Parathyroid adenoma (tissue), 2 donors: ENCODE data around the gene MYADML2.
"Not testable (repeated sequence)": the region's sequence is repeated elsewhere in the genome, so short reads cannot be mapped to it uniquely, and the experiment has no call there.

Experiments
- H2AFZ ChIP-seq: fragments of 300-600 bp; sonication (generic); one replicate; pipeline ENCODE4 v1.7.0; 2017; ENCODE audit warnings: antibody characterized with exemption, mild to moderate bottlenecking
- H3K27ac ChIP-seq: fragments of 300-600 bp; sonication (generic); one replicate; pipeline ENCODE4 v1.7.0; 2017
- H3K27me3 ChIP-seq: fragments of 300-600 bp; sonication (generic); one replicate; pipeline ENCODE4 v1.7.0; 2017; ENCODE audit warnings: low read length; ENCODE audit not compliant: control insufficient read depth, insufficient read depth
- H3K36me3 ChIP-seq: fragments of 300-600 bp; sonication (generic); one replicate; pipeline ENCODE4 v1.7.0; 2017; ENCODE audit warnings: low read length; ENCODE audit not compliant: control insufficient read depth, insufficient read depth
- H3K4me1 ChIP-seq: fragments of 300-600 bp; sonication (generic); one replicate; pipeline ENCODE4 v1.7.0; 2017; ENCODE audit warnings: control low read depth
- H3K4me2 ChIP-seq: fragments of 300-600 bp; sonication (generic); one replicate; pipeline ENCODE4 v1.7.0; 2017; ENCODE audit warnings: low read length
- H3K4me3 ChIP-seq: fragments of 300-600 bp; sonication (generic); one replicate; pipeline ENCODE4 v1.7.0; 2017; ENCODE audit warnings: low read depth, low read length
- H3K79me2 ChIP-seq: fragments of 300-600 bp; sonication (generic); one replicate; pipeline ENCODE4 v1.7.0; 2017; ENCODE audit warnings: control low read depth
- H3K9ac ChIP-seq: fragments of 300-600 bp; sonication (generic); one replicate; pipeline ENCODE4 v1.7.0; 2017; ENCODE audit warnings: mild to moderate bottlenecking
- H3K9me3 ChIP-seq: fragments of 300-600 bp; sonication (generic); one replicate; pipeline ENCODE4 v1.7.0; 2017; ENCODE audit warnings: low read length; ENCODE audit not compliant: control insufficient read depth
- CTCF ChIP-seq: fragments of 300-600 bp; sonication (generic); IDR thresholded peaks from one replicate; pipeline ENCODE4 v1.7.0; 2017; ENCODE audit warnings: antibody characterized with exemption, mild to moderate bottlenecking
- donor health status: primary hyperparathyroidism.

The MYADML2 gene

GRCh38 chr17:81956607-81957589 lies 9.9 kb upstream of the MYADML2 start:
- no peak overlapping the region for H3K27ac ChIP-seq
- H3K27me3 ChIP-seq: no peaks in the 10 kb centered on the region
- no peaks in the 10 kb centered on the region for H3K9me3 ChIP-seq
- H3K79me2 ChIP-seq: no peaks in the 10 kb centered on the region
- no peaks in the 10 kb centered on the region for H3K36me3 ChIP-seq
- TF ChIP-seq CTCF: no peak
- no peak overlapping the region for H3K4me2 ChIP-seq
- no peak overlapping the region for H2AFZ ChIP-seq
- H3K4me1 ChIP-seq: no peaks in the 10 kb centered on the region
- no peak overlapping the region for H3K4me3 ChIP-seq
- H3K9ac ChIP-seq: no peak overlapping the region

GRCh38 chr17:81955756-81956544 lies 8.9 kb upstream of the MYADML2 start:
- Histone ChIP-seq H3K36me3 (no peaks in the 10 kb centered on the region), H3K4me3 (no peak overlapping the region), H3K27ac (no peak overlapping the region), H3K9me3 (no peaks in the 10 kb centered on the region), H3K79me2 (no peaks in the 10 kb centered on the region), H2AFZ (no peak overlapping the region), H3K27me3 (no peaks in the 10 kb centered on the region), H3K9ac (no peak overlapping the region), H3K4me1 (no peaks in the 10 kb centered on the region), H3K4me2 (no peak overlapping the region)
- no peak for TF ChIP-seq CTCF

GRCh38 chr17:81955058-81955681 lies 8.1 kb upstream of the MYADML2 start:
- Histone ChIP-seq H3K9me3 (no peaks in the 10 kb centered on the region), H2AFZ (no peak overlapping the region), H3K36me3 (no peaks in the 10 kb centered on the region), H3K79me2 (no peaks in the 10 kb centered on the region), H3K27ac (no peak overlapping the region), H3K4me1 (no peaks in the 10 kb centered on the region), H3K9ac (no peak overlapping the region), H3K27me3 (no peaks in the 10 kb centered on the region), H3K4me3 (no peak overlapping the region), H3K4me2 (no peak overlapping the region)
- no peak for TF ChIP-seq CTCF

GRCh38 chr17:81954131-81955057 lies 7.4 kb upstream of the MYADML2 start:
- no peak for TF ChIP-seq CTCF
- Histone ChIP-seq H3K36me3 (no peaks in the 10 kb centered on the region), H3K9me3 (no peaks in the 10 kb centered on the region), H3K27me3 (no peaks in the 10 kb centered on the region), H3K9ac (no peak overlapping the region), H3K4me2 (no peak overlapping the region), H3K4me3 (no peak overlapping the region), H3K79me2 (no peaks in the 10 kb centered on the region), H2AFZ (no peak overlapping the region), H3K4me1 (no peaks in the 10 kb centered on the region), H3K27ac (no peak overlapping the region)

- not testable (repeated sequence) for H3K9ac ChIP-seq, H3K4me2 ChIP-seq, H3K36me3 ChIP-seq, H2AFZ ChIP-seq, H3K27ac ChIP-seq, H3K27me3 ChIP-seq, H3K9me3 ChIP-seq, H3K4me3 ChIP-seq, H3K79me2 ChIP-seq, H3K4me1 ChIP-seq
These were observed 6.4 kb upstream of the MYADML2 start for GRCh38 chr17:81953443-81953842.
